ENCODE results near the gene DEFB132. TPM values are rescaled to one million over a fixed set of nuclear protein-coding genes. Genes with fewer than 3 reads are reported as not detected.
"Not testable (repeated sequence)": the region's sequence is repeated elsewhere in the genome, so short reads cannot be mapped to it uniquely, and the experiment has no call there.

DEFB132 gene
- total and polyA plus RNA-seq, 5 donors from 2014 or later = not detected

DNA sequence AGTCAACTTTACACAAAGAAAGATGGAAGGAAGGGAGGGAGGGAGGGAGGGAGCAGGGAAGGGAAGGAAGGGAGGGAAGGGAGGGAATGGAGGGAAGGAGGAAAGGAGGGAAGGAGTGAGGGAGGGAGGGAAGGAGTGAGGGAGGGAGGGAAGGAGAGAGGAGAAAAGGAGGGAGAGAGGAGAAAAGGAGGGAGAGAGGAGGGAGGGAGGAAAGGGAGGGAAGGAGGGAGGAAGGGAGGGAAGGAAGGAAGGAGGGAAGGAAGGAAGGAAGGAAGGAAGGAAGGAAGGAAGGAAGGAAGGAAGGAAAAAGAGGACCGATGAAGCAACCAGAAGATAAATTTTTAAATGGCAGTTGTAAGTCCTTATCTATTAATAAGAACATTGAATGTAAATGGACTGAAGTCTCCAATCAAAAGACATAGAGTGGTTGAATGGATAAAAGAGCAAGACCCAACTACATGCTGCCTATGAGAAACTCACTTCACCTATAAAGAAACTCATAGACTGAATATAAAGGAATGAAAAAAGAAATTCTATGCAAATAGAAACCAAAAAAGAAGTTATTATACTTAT, 36.2 kb upstream of the DEFB132 start:
- Mint-ChIP-seq H3K27me3 (peaks cover 76% of the 10 kb centered on the region), H3K36me3 (no peaks in the 10 kb centered on the region), H3K27ac (no peak overlapping the region), H3K4me1 (peaks cover 0 to under 1% (median 0%) of the 10 kb centered on the region in 4 donors), H3K9me3 (peaks cover 0 to 4% (median 2%) of the 10 kb centered on the region in 7 donors), H3K4me3 (no peak overlapping the region)
- no peak overlapping the region for H3K4me3 ChIP-seq (ENCODE audit: low read depth, low read length)
- H3K4me1 ChIP-seq (ENCODE audit: control insufficient read depth, insufficient read depth, low read length, poor library complexity, severe bottlenecking) = no peaks in the 10 kb centered on the region
- H3K27me3 ChIP-seq (ENCODE audit: control insufficient read depth, insufficient read depth, low read length) = peaks cover 22% of the 10 kb centered on the region
- ATAC-seq (ENCODE audit: low read depth in 2 of 2) (no peak), DNase-seq (no peak)
- no peaks in the 10 kb centered on the region for H3K36me3 ChIP-seq (ENCODE audit: control insufficient read depth, insufficient read depth, low read length)
- H3K9me3 ChIP-seq (ENCODE audit: control insufficient read depth in 2 of 2, low read length in 2 of 2) = no peaks in the 10 kb centered on the region
- no peak overlapping the region for H3K27ac ChIP-seq (ENCODE audit: insufficient read depth, low read length, poor library complexity, severe bottlenecking)

DNA sequence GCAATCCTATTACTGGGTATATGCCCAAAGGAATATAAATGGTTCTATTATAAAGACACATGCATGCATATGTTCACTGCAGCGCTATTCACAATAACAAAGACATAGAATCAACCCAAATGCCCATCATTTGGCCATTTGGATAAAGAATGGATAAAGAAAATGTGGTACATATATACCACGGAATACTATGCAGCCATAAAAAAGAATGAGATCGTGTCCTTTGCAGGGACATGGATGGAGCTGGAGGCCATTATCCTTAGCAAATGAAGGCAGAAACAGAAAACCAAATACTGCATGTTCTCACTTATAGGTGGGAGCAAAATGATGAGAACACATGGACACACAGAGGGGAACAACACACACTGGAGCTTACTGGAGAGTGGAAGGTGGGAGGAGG, 31.6 kb upstream of the DEFB132 start:
- not testable (repeated sequence) for ATAC-seq (ENCODE audit: low read depth in 2 of 2); H3K4me3 Mint-ChIP-seq; H3K27ac Mint-ChIP-seq; H3K27ac ChIP-seq (ENCODE audit: insufficient read depth, low read length, poor library complexity, severe bottlenecking); DNase-seq; H3K9me3 Mint-ChIP-seq; H3K36me3 ChIP-seq (ENCODE audit: control insufficient read depth, insufficient read depth, low read length); H3K4me3 ChIP-seq (ENCODE audit: low read depth, low read length); H3K36me3 Mint-ChIP-seq; H3K9me3 ChIP-seq (ENCODE audit: control insufficient read depth in 2 of 2, low read length in 2 of 2); H3K4me1 ChIP-seq (ENCODE audit: control insufficient read depth, insufficient read depth, low read length, poor library complexity, severe bottlenecking)
- H3K27me3 ChIP-seq (ENCODE audit: control insufficient read depth, insufficient read depth, low read length) = peaks cover 12% of the 10 kb centered on the region
- peaks cover 43% of the 10 kb centered on the region for H3K27me3 Mint-ChIP-seq
- H3K4me1 Mint-ChIP-seq = peaks cover 0 to 18% (median 0%) of the 10 kb centered on the region in 4 donors

DNA sequence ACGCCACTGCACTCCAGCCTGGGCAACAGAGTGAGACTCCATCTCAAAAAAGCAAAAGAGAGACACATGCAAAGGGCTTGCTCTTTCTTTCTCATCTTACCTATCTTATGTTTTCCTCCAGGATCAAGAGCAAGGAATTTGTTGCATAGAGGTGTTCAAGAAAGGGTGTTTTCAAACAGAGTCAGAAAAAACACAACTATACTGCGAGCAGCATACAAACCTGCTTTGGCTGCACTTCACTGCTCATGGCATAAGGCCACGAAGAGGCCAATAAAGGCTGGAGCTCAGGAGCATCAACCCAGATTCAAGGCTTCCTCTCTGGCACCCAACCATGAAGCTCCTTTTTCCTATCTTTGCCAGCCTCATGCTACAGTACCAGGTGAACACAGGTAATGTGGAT, 30.6 kb upstream of the DEFB132 start, which contains the start of gene DEFB129:
Gene DEFB129 (plus strand): TSS at position 301 of the 400 bp plus-strand sequence. CDS start 31 bp downstream, at position 332.
- H3K27ac Mint-ChIP-seq = peak within 1 kb of the TSS in 2 of 3 donors; percentile 16 to 29

DNA sequence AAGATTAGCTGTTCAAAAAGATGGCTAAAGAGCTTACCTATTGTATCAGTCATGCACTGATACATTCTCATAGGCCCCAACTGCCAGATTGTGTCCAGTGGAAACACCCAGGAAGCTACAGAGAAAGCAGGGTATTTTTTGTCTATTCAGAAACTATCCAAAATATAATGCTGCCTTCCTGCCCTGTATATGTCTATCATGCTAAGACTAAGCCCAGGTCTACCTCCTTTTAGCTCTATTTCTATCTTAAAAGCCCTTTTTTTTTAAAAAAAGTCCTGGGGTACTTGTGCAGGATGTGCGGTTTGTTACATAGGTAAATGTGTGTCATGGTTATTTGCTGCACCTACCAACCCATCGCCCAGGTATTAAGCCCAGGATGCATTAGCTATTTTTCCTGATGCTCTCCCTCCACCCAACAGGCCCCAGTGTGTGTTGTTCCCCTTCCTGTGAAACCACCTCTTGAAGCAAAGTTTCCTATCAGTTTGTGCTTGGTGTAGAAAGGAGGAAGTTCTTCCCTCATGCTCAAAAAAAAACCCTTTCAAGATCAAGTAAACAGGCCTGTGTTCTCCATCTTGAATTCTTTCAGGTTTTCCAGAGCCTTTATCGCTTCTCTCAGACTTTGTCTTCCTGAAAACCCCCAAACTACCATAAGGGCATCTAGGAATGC, 30.0 kb upstream of the DEFB132 start:
- no peaks in the 10 kb centered on the region for H3K36me3 Mint-ChIP-seq

More for the DNA sequence above, 30.6 kb upstream of the DEFB132 start, which contains the start of gene DEFB129:
- H3K27me3 Mint-ChIP-seq = peaks cover 34% of the 10 kb centered on the region
- Histone ChIP-seq H3K4me3 (ENCODE audit: low read depth, low read length) (no peak within 1 kb of the TSS), H3K36me3 (ENCODE audit: control insufficient read depth, insufficient read depth, low read length) (no peaks in the 10 kb centered on the region), H3K27me3 (ENCODE audit: control insufficient read depth, insufficient read depth, low read length) (peaks cover 10% of the 10 kb centered on the region), H3K4me1 (ENCODE audit: control insufficient read depth, insufficient read depth, low read length, poor library complexity, severe bottlenecking) (no peaks in the 10 kb centered on the region), H3K9me3 (ENCODE audit: control insufficient read depth in 2 of 2, low read length in 2 of 2) (no peaks in the 10 kb centered on the region), H3K27ac (ENCODE audit: insufficient read depth, low read length, poor library complexity, severe bottlenecking) (no peak within 1 kb of the TSS)
- H3K4me1 Mint-ChIP-seq = peaks cover 0 to 18% (median 0%) of the 10 kb centered on the region in 4 donors
- H3K9me3 Mint-ChIP-seq = peaks cover 0 to 3% (median 0%) of the 10 kb centered on the region in 7 donors
- no peaks in the 10 kb centered on the region for H3K36me3 Mint-ChIP-seq
- no peak for DNase-seq
- ATAC-seq (ENCODE audit: low read depth in 2 of 2) = no peak
- no peak within 1 kb of the TSS for H3K4me3 Mint-ChIP-seq

DNA sequence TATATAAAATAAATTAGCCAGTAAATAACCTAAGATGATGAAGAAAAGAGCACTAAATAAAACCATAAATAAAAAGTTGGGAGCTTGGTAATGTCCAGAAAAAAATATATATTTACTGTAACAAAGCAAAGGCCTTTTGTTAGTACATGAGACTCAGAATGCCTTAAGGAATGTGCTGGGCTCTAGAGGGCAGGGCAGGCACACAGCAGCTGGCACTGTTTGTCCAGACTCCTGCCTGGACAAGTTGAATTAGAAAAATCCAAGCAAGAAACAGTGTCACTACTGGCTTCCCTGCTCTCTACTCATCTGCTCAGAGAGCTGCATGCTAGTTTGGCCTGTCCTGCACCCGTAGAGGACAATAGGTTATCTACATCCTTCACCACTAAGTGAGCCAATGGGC, 21.6 kb upstream of the DEFB132 start:
- no peaks in the 10 kb centered on the region for H3K36me3 ChIP-seq (ENCODE audit: control insufficient read depth, insufficient read depth, low read length)
- H3K4me3 ChIP-seq (ENCODE audit: low read depth, low read length) = no peak overlapping the region
- ATAC-seq (ENCODE audit: low read depth in 2 of 2) = no peak
- Mint-ChIP-seq H3K27me3 (no peaks in the 10 kb centered on the region), H3K36me3 (no peaks in the 10 kb centered on the region), H3K4me3 (no peak overlapping the region), H3K27ac (no peak overlapping the region), H3K9me3 (no peaks in the 10 kb centered on the region), H3K4me1 (peaks cover 9 to 27% (median 12%) of the 10 kb centered on the region in 4 donors)
- no peaks in the 10 kb centered on the region for H3K9me3 ChIP-seq (ENCODE audit: control insufficient read depth in 2 of 2, low read length in 2 of 2)
- H3K27me3 ChIP-seq (ENCODE audit: control insufficient read depth, insufficient read depth, low read length) = no peaks in the 10 kb centered on the region
- no peak for DNase-seq
- no peak overlapping the region for H3K27ac ChIP-seq (ENCODE audit: insufficient read depth, low read length, poor library complexity, severe bottlenecking)
- peaks cover 10% of the 10 kb centered on the region for H3K4me1 ChIP-seq (ENCODE audit: control insufficient read depth, insufficient read depth, low read length, poor library complexity, severe bottlenecking)

More for the DNA sequence above, 30.0 kb upstream of the DEFB132 start:
- Histone ChIP-seq H3K4me3 (ENCODE audit: low read depth, low read length) (no peak overlapping the region), H3K4me1 (ENCODE audit: control insufficient read depth, insufficient read depth, low read length, poor library complexity, severe bottlenecking) (no peaks in the 10 kb centered on the region), H3K27me3 (ENCODE audit: control insufficient read depth, insufficient read depth, low read length) (peaks cover 7% of the 10 kb centered on the region), H3K36me3 (ENCODE audit: control insufficient read depth, insufficient read depth, low read length) (no peaks in the 10 kb centered on the region), H3K27ac (ENCODE audit: insufficient read depth, low read length, poor library complexity, severe bottlenecking) (no peak overlapping the region), H3K9me3 (ENCODE audit: control insufficient read depth in 2 of 2, low read length in 2 of 2) (no peaks in the 10 kb centered on the region)
- H3K4me1 Mint-ChIP-seq = peaks cover 0 to 18% (median 0%) of the 10 kb centered on the region in 4 donors
- peaks cover 0 to 3% (median 0%) of the 10 kb centered on the region in 7 donors for H3K9me3 Mint-ChIP-seq
- H3K27me3 Mint-ChIP-seq = peaks cover 29% of the 10 kb centered on the region
- no peak for DNase-seq
- H3K4me3 Mint-ChIP-seq = no peak overlapping the region
- H3K27ac Mint-ChIP-seq = peak overlapping the region in 1 of 3 donors; percentile 16
- ATAC-seq (ENCODE audit: low read depth in 2 of 2) = no peak

DNA sequence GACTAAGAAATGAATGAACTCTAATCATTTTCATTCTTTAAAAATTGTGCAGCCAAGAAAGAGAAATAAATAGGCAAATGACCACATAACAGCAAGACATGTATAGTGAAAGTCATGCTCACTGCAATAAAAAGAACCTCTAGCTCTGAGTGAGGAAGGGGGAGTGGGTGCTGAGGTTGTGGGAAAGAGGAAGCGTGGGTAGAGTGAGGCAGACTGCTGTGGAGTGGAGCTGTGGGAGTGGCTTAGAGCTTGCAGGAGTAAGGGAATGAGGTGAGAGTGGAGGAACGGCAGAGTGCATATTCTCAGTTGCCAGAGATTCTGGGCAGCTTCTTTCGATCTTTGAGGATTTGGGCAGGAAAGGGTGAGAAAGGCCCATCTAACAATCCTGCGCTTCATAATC, 20.0 kb upstream of the DEFB132 start:
- Histone ChIP-seq H3K4me1 (ENCODE audit: control insufficient read depth, insufficient read depth, low read length, poor library complexity, severe bottlenecking) (peaks cover 10% of the 10 kb centered on the region), H3K9me3 (ENCODE audit: control insufficient read depth in 2 of 2, low read length in 2 of 2) (no peaks in the 10 kb centered on the region), H3K27ac (ENCODE audit: insufficient read depth, low read length, poor library complexity, severe bottlenecking) (peak overlapping the region; percentile 18), H3K4me3 (ENCODE audit: low read depth, low read length) (peak overlapping the region; percentile 67), H3K36me3 (ENCODE audit: control insufficient read depth, insufficient read depth, low read length) (no peaks in the 10 kb centered on the region), H3K27me3 (ENCODE audit: control insufficient read depth, insufficient read depth, low read length) (peaks cover 3% of the 10 kb centered on the region)
- Mint-ChIP-seq H3K27me3 (peaks cover 5% of the 10 kb centered on the region), H3K36me3 (no peaks in the 10 kb centered on the region), H3K27ac (peak overlapping the region; percentile 74 to 94 (median 88)), H3K4me3 (peak overlapping the region in 3 of 4 donors; percentile 9 to 83 (median 72)), H3K4me1 (peaks cover 9 to 27% (median 12%) of the 10 kb centered on the region in 4 donors), H3K9me3 (no peaks in the 10 kb centered on the region)
- DNase-seq (peak in 1 of 3 donors; percentile 28), ATAC-seq (ENCODE audit: low read depth in 2 of 2) (no peak)

DNA sequence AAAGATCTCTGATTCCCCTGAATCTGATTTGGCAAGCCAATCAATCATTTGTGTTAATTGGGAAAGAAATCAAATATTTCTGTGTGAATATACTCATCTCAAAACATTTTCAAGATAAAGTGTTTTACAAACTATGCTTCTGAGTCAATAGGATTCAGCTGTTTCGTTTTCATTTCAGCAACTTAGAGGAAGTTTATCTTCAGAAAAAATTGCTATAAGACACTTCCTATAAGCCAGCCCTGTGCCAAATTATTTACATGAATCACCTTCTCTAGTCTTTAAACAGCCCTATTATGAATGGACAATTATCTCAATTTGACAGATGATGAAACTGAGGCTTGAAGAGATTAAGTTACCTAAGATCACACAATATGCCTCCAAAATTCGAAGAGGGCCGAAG, 19.6 kb upstream of the DEFB132 start:
- H3K9me3 Mint-ChIP-seq = no peaks in the 10 kb centered on the region
- Histone ChIP-seq H3K4me3 (ENCODE audit: low read depth, low read length) (peak overlapping the region; percentile 67), H3K36me3 (ENCODE audit: control insufficient read depth, insufficient read depth, low read length) (no peaks in the 10 kb centered on the region), H3K27me3 (ENCODE audit: control insufficient read depth, insufficient read depth, low read length) (peaks cover 5% of the 10 kb centered on the region), H3K9me3 (ENCODE audit: control insufficient read depth in 2 of 2, low read length in 2 of 2) (no peaks in the 10 kb centered on the region), H3K4me1 (ENCODE audit: control insufficient read depth, insufficient read depth, low read length, poor library complexity, severe bottlenecking) (peaks cover 10% of the 10 kb centered on the region), H3K27ac (ENCODE audit: insufficient read depth, low read length, poor library complexity, severe bottlenecking) (peak overlapping the region; percentile 18)
- H3K4me1 Mint-ChIP-seq = peaks cover 9 to 27% (median 12%) of the 10 kb centered on the region in 4 donors
- peak overlapping the region; percentile 74 to 94 (median 88) for H3K27ac Mint-ChIP-seq
- ATAC-seq (ENCODE audit: low read depth in 2 of 2) (peak; percentile 64 to 68), DNase-seq (peak in 2 of 3 donors; percentile 6 to 70)
- H3K27me3 Mint-ChIP-seq = peaks cover 10% of the 10 kb centered on the region
- no peaks in the 10 kb centered on the region for H3K36me3 Mint-ChIP-seq
- peak overlapping the region in 2 of 4 donors; percentile 72 to 83 for H3K4me3 Mint-ChIP-seq

Measured in CD4-positive, CD25-positive, alpha-beta regulatory T cell (primary cell).